Mesendoderm (in vitro differentiated cells): Measurements from ENCODE around the gene RBL1. TPM values are rescaled to one million over a fixed set of nuclear protein-coding genes. Genes with fewer than 3 reads are reported as not detected.

Experiments
- DNase-seq: peaks from one replicate; pipeline ENCODE4 v3.0.0; 2013
- H2AK5ac ChIP-seq: 2 replicates; pipeline ENCODE4 v1.6.1; 2013; ENCODE audit warnings: low read length, inconsistent platforms
- H2BK120ac ChIP-seq: 2 replicates; pipeline ENCODE4 v1.6.1; 2013; ENCODE audit warnings: low read depth, mild to moderate bottlenecking, low read length, moderate library complexity, mixed read lengths
- H2BK15ac ChIP-seq: replicated peaks from 2 replicates; pipeline ENCODE4 v1.6.1; 2013; ENCODE audit warnings: low read depth, mild to moderate bottlenecking, moderate library complexity
- H2BK5ac ChIP-seq: 2 replicates; pipeline ENCODE4 v1.6.1; 2013; ENCODE audit warnings: low read length, inconsistent platforms
- H3K18ac ChIP-seq: 2 replicates; pipeline ENCODE4 v1.6.1; 2013; ENCODE audit warnings: mild to moderate bottlenecking, low read length, mixed read lengths
- H3K23ac ChIP-seq: one replicate; pipeline ENCODE4 v1.6.1; 2013; ENCODE audit warnings: low read length
- H3K27ac ChIP-seq: 2 replicates; pipeline ENCODE4 v1.5.1; 2013; ENCODE audit warnings: low read depth, mild to moderate bottlenecking, inconsistent platforms, low read length, moderate library complexity
- H3K27me3 ChIP-seq: 2 replicates; pipeline ENCODE4 v1.6.1; 2013; ENCODE audit warnings: low read length, control low read depth, mild to moderate bottlenecking, inconsistent platforms; ENCODE audit not compliant: insufficient read depth, poor library complexity
- H3K36me3 ChIP-seq: 2 replicates; pipeline ENCODE4 v1.6.1; 2013; ENCODE audit warnings: low read length, inconsistent platforms; ENCODE audit not compliant: control insufficient read depth, insufficient read depth
- H3K4ac ChIP-seq: one replicate; pipeline ENCODE4 v1.6.1; 2013; ENCODE audit warnings: low read depth, mild to moderate bottlenecking, low read length, moderate library complexity
- H3K4me1 ChIP-seq: 2 replicates; pipeline ENCODE4 v1.6.1; 2013; ENCODE audit warnings: low read depth, low read length, inconsistent platforms; ENCODE audit not compliant: control insufficient read depth
- H3K4me2 ChIP-seq: 2 replicates; pipeline ENCODE4 v1.6.1; 2013; ENCODE audit warnings: low read length
- H3K4me3 ChIP-seq: 2 replicates; pipeline ENCODE4 v1.5.1; 2013; ENCODE audit warnings: mild to moderate bottlenecking, low read length
- H3K56ac ChIP-seq: one replicate; pipeline ENCODE4 v1.6.1; 2013; ENCODE audit warnings: low read length
- H3K79me1 ChIP-seq: 2 replicates; pipeline ENCODE4 v1.6.1; 2013; ENCODE audit warnings: low read length, inconsistent platforms
- H3K79me2 ChIP-seq: 2 replicates; pipeline ENCODE4 v1.6.1; 2013; ENCODE audit warnings: mild to moderate bottlenecking, low read length; ENCODE audit not compliant: control insufficient read depth, insufficient read depth
- H3K9ac ChIP-seq: 2 replicates; pipeline ENCODE4 v1.6.1; 2013; ENCODE audit warnings: low read length, inconsistent platforms
- H4K5ac ChIP-seq: one replicate; pipeline ENCODE4 v1.6.1; 2013; ENCODE audit warnings: low read length
- H4K8ac ChIP-seq: one replicate; pipeline ENCODE4 v1.6.1; 2013; ENCODE audit warnings: low read depth, mild to moderate bottlenecking, control low read depth, low read length, moderate library complexity
- WGBS: extraction: QIAGEN DNeasy Blood & Tissue Kit; methylation state at CpG from one replicate; pipeline ENCODE4 v1.1.7; 2013; ENCODE audit warnings: low lambda C conversion rate, missing lambda C conversion rate; ENCODE audit not compliant: insufficient coverage; ENCODE audit errors: extremely low coverage; 5-methylcytosine and 5-hydroxymethylcytosine counted together
- small RNA-seq: library from polyadenylated mRNA; stranded (forward); fragments of <200 nt; extraction: miRNeasy Mini kit (QIAGEN cat#:217004); gene quantifications from one replicate; pipeline ENCODE3, GENCODE V24; 2013; ENCODE audit not compliant: insufficient read depth

The RBL1 gene

DNA sequence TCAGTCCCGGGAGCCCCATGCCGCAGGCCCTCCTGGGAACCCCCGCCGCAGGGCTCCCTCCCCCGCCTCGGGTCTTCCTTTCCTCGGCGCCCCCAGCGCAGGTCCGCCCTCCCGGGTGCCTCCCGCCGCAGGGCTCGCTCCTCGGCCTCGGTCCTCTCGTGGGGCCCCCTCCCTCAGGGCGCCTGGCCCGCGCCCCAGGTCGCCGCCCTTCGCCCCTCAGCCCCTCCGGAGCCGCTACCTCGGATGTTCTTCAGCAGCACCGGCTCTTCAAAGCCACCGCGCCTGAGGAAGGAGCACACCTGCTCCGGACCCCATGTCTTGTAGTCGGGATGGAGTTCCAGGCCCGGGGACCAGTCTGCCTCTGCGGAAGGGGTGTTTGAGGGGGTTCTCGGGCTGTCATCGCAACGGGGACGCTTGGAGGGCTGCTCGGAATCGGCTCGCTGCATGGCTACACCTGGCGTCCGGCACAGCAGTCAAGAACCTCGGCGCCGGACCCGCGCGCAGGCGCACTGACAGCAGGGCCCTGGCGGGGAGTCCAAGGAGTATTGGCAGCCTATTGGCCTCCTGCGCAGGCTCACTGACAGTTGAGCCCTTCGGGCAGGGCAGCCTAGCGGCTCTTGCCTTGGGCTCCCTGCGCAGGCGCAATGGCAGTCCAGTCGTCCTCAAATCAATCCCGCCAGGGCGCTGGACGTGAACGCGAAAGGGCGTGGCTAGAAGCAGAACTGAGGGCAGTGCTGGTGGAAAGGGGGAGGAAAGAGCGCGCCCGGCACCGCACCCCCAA lies 144.4 kb downstream of the RBL1 start, which contains the start of gene SAMHD1:
Gene SAMHD1 (minus strand): TSS at position 511 of the 781 bp plus-strand sequence. CDS start 65 bp downstream, at position 446.
- no CpG with 5 or more reads among the region's 66 CpGs for WGBS
- Histone ChIP-seq H3K23ac (peak within 1 kb of the TSS; percentile 56), H3K27ac (no peak within 1 kb of the TSS)

DNA sequence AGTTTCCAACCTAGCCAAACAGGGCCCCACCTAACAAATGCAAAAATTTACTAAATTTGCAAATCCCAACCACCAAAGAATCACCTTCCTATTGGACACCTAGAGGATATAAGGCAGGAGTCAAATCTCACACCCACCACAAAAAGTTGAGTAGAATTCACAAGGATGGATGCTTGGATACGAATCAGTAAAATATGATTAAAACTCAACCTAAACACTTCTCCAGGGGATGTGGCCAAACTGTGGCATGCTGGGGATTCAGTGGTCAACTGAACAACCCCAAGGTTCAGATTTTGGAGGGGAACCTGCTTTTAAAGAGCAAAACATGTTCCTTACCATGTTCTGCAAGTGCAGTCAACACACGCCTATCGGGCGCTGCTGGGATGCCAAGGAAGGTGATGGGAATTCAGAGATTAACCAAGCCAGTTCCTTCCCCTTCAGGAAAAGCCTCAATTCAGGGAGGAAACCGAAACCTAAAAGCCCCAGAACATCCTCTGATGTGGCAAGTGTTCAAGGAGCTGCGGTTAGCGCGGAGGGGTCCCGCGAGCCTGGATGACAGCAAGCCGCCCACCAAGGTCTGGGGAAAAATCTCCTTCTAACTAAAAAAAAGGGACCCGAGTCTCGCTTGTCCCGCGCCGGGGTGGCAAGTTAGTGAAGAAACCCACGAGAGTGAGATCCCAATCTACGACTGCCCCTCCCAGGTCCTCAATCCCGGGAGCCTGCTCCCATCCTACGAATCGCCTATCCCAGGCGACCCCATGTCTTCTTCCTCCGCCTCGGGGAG lies 145.2 kb downstream of the RBL1 start:
- no peak overlapping the region for H3K27ac ChIP-seq
- WGBS, result no CpG with 5 or more reads among the region's 24 CpGs
- no peak overlapping the region for H3K4ac ChIP-seq
- no peaks in the 10 kb centered on the region for H3K36me3 ChIP-seq
- no peak overlapping the region for H2AK5ac ChIP-seq
- no peak overlapping the region for H2BK120ac ChIP-seq
- peak overlapping the region; percentile 78 for H3K4me3 ChIP-seq
- DNase-seq, result peak; percentile 45
- H3K18ac ChIP-seq, result no peak overlapping the region
- peak overlapping the region; percentile 61 for H3K9ac ChIP-seq
- no peak overlapping the region for H3K23ac ChIP-seq
- no peak overlapping the region for H2BK15ac ChIP-seq
- no peak overlapping the region for H4K5ac ChIP-seq
- H3K56ac ChIP-seq, result peak overlapping the region; percentile 65
- H3K79me2 ChIP-seq, result no peaks in the 10 kb centered on the region
- H3K4me2 ChIP-seq, result peak overlapping the region; percentile 99
- peaks cover 11% of the 10 kb centered on the region for H3K27me3 ChIP-seq
- H3K79me1 ChIP-seq, result no peaks in the 10 kb centered on the region
- H2BK5ac ChIP-seq, result no peak overlapping the region
- H3K4me1 ChIP-seq, result no peaks in the 10 kb centered on the region
- H4K8ac ChIP-seq, result no peak overlapping the region

More for the DNA sequence above, 144.4 kb downstream of the RBL1 start, which contains the start of gene SAMHD1:
- Histone ChIP-seq H3K18ac (no peak within 1 kb of the TSS), H3K56ac (peak within 1 kb of the TSS; percentile 85), H3K79me1 (no peaks in the 10 kb centered on the region), H3K79me2 (no peaks in the 10 kb centered on the region), H3K4ac (no peak within 1 kb of the TSS), H2BK5ac (no peak within 1 kb of the TSS), H3K4me1 (no peaks in the 10 kb centered on the region), H3K27me3 (peaks cover 11% of the 10 kb centered on the region), H4K5ac (peak within 1 kb of the TSS; percentile 52), H3K4me3 (peak within 1 kb of the TSS; percentile 78), H3K36me3 (no peaks in the 10 kb centered on the region), H2BK120ac (no peak within 1 kb of the TSS), H4K8ac (peak within 1 kb of the TSS; percentile 91), H3K9ac (peak within 1 kb of the TSS; percentile 70), H2BK15ac (no peak within 1 kb of the TSS), H2AK5ac (no peak within 1 kb of the TSS), H3K4me2 (peak within 1 kb of the TSS; percentile 99)
- peak; percentile 98 for DNase-seq

Small RNA genes lying within 50 kb of the gene (small RNA-seq; reads per million reads assigned to genes)
- not detected for gene RPS3AP3
